Mesenchymal stem cell (in vitro differentiated cells and primary cell): Measurements from ENCODE around the gene P2RX3.

ENCODE experiments used
- DNase-seq: peaks from one replicate; pipeline ENCODE4 v3.0.0-alpha.2; 2013
- H2AFZ ChIP-seq: one replicate; pipeline ENCODE4 v1.6.1; 2013; ENCODE audit warnings: low read depth, mild to moderate bottlenecking, control low read depth, inconsistent platforms, low read length, moderate library complexity
- H2AK5ac ChIP-seq: 2 replicates; pipeline ENCODE4 v1.6.1; 2013; ENCODE audit warnings: low read length, moderate library complexity, mild to moderate bottlenecking, inconsistent platforms; ENCODE audit not compliant: severe bottlenecking
- H2BK120ac ChIP-seq: one replicate; pipeline ENCODE4 v1.6.1; 2013; ENCODE audit warnings: low read depth, mild to moderate bottlenecking, inconsistent platforms, low read length, moderate library complexity
- H2BK12ac ChIP-seq, 2 experiments: one replicate each; pipeline ENCODE4 v1.6.1; 2013; ENCODE audit warnings: inconsistent platforms in 2 of 2, low read length in 2 of 2, mild to moderate bottlenecking in 2 of 2, moderate library complexity in 2 of 2, control low read depth in 1 of 2
- H2BK15ac ChIP-seq: one replicate; pipeline ENCODE4 v1.6.1; 2013; ENCODE audit warnings: mild to moderate bottlenecking, low read depth, inconsistent platforms; ENCODE audit not compliant: poor library complexity, severe bottlenecking
- H2BK5ac ChIP-seq: 2 replicates; pipeline ENCODE4 v1.6.1; 2013; ENCODE audit warnings: low read depth, mild to moderate bottlenecking, low read length, control low read depth, inconsistent platforms; ENCODE audit not compliant: poor library complexity, severe bottlenecking
- H3K14ac ChIP-seq, 2 experiments: one replicate each; pipeline ENCODE4 v1.6.1; 2013; ENCODE audit warnings: inconsistent platforms in 2 of 2, low read length in 2 of 2, control low read depth in 1 of 2, mild to moderate bottlenecking in 1 of 2, moderate library complexity in 1 of 2
- H3K18ac ChIP-seq, 2 experiments: one replicate each; pipeline ENCODE4 v1.6.1; 2013; ENCODE audit warnings: inconsistent platforms in 2 of 2, low read length in 2 of 2, control low read depth in 1 of 2, low read depth in 1 of 2, mild to moderate bottlenecking in 1 of 2
- H3K23ac ChIP-seq, 2 experiments: one replicate each; pipeline ENCODE4 v1.6.1; 2013; ENCODE audit warnings: inconsistent platforms in 2 of 2, low read length in 2 of 2, mild to moderate bottlenecking in 2 of 2, moderate library complexity in 2 of 2, control low read depth in 1 of 2
- H3K27ac ChIP-seq: 2 replicates; pipeline ENCODE4 v1.5.1; 2013; ENCODE audit warnings: mild to moderate bottlenecking, moderate library complexity, low read length, control low read depth, inconsistent platforms; ENCODE audit not compliant: poor library complexity, severe bottlenecking
- H3K27me3 ChIP-seq, 2 experiments: 2 replicates each; pipeline versions ENCODE4 v1.6.1 to v1.7.0; 2013; ENCODE audit warnings: low read length in 2 of 2, mild to moderate bottlenecking in 2 of 2, moderate library complexity in 2 of 2, control low read depth in 1 of 2, inconsistent platforms in 1 of 2; ENCODE audit not compliant: control insufficient read depth in 1 of 2, insufficient read depth in 1 of 2
- H3K36me3 ChIP-seq, 2 experiments: 2 replicates each; pipeline versions ENCODE4 v1.6.1 to v1.7.0; 2013; ENCODE audit warnings: low read length in 2 of 2, control low read depth in 1 of 2, inconsistent platforms in 1 of 2, low read depth in 1 of 2, mild to moderate bottlenecking in 1 of 2; ENCODE audit not compliant: insufficient read depth in 2 of 2, control insufficient read depth in 1 of 2
- H3K4ac ChIP-seq, 2 experiments: one replicate each; pipeline ENCODE4 v1.6.1; 2013; ENCODE audit warnings: inconsistent platforms in 2 of 2, low read length in 2 of 2, mild to moderate bottlenecking in 2 of 2, moderate library complexity in 2 of 2, control low read depth in 1 of 2, low read depth in 1 of 2
- H3K4me1 ChIP-seq: 2 replicates; pipeline ENCODE4 v1.6.1; 2013; ENCODE audit warnings: low read depth, low read length, control low read depth; ENCODE audit not compliant: control insufficient read depth, insufficient read depth
- H3K4me2 ChIP-seq: 2 replicates; pipeline ENCODE4 v1.6.1; 2013; ENCODE audit warnings: low read length, mild to moderate bottlenecking, inconsistent platforms; ENCODE audit not compliant: poor library complexity, severe bottlenecking
- H3K4me3 ChIP-seq, 2 experiments: 2 replicates each; pipeline versions ENCODE4 v1.5.1 to v1.7.0; 2013; ENCODE audit warnings: low read length in 2 of 2, mild to moderate bottlenecking in 2 of 2, control low read depth in 1 of 2, low read depth in 1 of 2; ENCODE audit not compliant: insufficient read depth in 1 of 2
- H3K79me1 ChIP-seq: replicated peaks from 2 replicates; pipeline ENCODE4 v1.6.1; 2013; ENCODE audit warnings: mild to moderate bottlenecking, control low read depth, low read length, inconsistent platforms; ENCODE audit not compliant: poor library complexity, severe bottlenecking
- H3K9ac ChIP-seq: 2 replicates; pipeline ENCODE4 v1.7.0; 2013; ENCODE audit warnings: mild to moderate bottlenecking, low read length, moderate library complexity
- H3K9me3 ChIP-seq: 2 replicates; pipeline ENCODE4 v1.7.0; 2013; ENCODE audit warnings: mild to moderate bottlenecking, low read length; ENCODE audit not compliant: control insufficient read depth
- H4K8ac ChIP-seq: one replicate; pipeline ENCODE4 v1.6.1; 2013; ENCODE audit warnings: inconsistent platforms, mild to moderate bottlenecking, low read length, moderate library complexity
- H4K91ac ChIP-seq: one replicate; pipeline ENCODE4 v1.6.1; 2013; ENCODE audit warnings: mild to moderate bottlenecking, low read length, inconsistent platforms
- WGBS: methylation state at CpG from one replicate; pipeline ENCODE4 v1.1.7; 2013; ENCODE audit warnings: mixed read lengths; 5-methylcytosine and 5-hydroxymethylcytosine counted together

P2RX3 gene

DNA sequence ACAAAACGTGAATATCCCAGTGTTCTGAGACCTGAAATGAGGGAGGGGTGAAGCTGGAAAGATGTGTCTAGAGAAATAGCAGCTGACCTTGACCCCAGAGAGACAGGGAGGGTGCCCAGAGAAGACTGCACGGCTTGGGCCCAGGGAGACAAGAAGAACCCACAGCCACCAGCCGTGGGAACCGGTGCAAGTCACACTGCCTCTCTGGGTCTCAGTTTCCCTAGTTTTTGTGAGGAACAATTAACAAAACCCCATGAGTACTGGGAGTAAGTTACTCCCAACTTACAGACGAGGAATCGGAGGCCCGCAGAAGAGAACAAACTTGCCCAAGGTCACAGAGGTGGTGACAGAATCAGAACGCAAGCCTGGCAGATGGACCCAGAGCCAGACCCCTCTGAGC, 32.6 kb upstream of the P2RX3 start:
- Histone ChIP-seq H3K27ac (no peak overlapping the region), H3K36me3 (peaks cover 75 to 85% of the 10 kb centered on the region in 2 experiments), H3K9me3 (no peaks in the 10 kb centered on the region), H3K23ac (no peak overlapping the region), H4K8ac (no peak overlapping the region), H2BK120ac (no peak overlapping the region), H4K91ac (no peak overlapping the region), H2BK15ac (no peak overlapping the region), H3K14ac (no peak overlapping the region), H2AFZ (no peak overlapping the region), H3K9ac (peak overlapping the region; percentile 24), H3K79me1 (peaks cover 63% of the 10 kb centered on the region), H2BK5ac (no peak overlapping the region), H3K4me2 (no peak overlapping the region), H2BK12ac (no peak overlapping the region), H3K4me3 (no peak overlapping the region), H2AK5ac (peak overlapping the region; percentile 74), H3K4ac (no peak overlapping the region), H3K18ac (peak overlapping the region in 1 of 2 experiments; percentile 26), H3K27me3 (no peaks in the 10 kb centered on the region), H3K4me1 (peaks cover 49% of the 10 kb centered on the region)
- WGBS: 94% methylated on average over 8 of the region's 8 CpGs
- DNase-seq: no peak

DNA sequence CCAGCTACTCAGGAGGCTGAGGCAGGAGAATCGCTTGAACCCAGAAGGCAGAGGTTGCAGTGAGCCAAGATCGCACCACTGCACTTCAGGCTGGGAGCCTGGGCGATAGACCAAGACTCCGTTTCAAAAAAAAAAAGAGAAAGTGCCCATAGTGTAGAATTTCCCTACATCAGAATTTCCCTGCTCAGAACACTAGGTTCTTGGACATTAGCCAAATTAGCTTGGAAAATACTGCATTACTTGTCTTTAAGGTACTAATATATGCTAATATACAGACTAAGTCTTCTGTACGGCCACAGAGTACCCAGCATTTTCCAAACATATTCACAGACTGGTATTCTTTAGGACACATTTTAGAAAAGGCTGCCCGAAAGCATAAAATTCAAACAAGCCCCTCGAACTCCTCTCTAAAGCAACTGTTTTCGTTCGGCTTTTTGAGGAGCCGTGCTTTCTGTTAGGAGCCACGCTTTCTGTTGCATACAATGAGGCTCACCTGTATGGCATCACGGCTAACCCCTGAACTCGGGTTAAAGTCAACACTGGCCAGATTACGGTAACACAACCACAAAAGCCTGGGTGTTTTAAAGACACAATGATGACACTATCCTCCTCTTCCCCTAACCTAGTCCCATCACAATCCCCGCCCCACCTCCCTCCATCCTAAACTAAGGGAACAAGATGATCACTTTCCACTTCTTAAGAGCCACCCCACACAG, 31.8 kb upstream of the P2RX3 start:
- H2AK5ac ChIP-seq: no peak overlapping the region
- no peak overlapping the region for H2BK12ac ChIP-seq
- 94% methylated on average over 13 of the region's 15 CpGs for WGBS
- H4K91ac ChIP-seq: no peak overlapping the region
- no peak overlapping the region for H3K23ac ChIP-seq
- no peak overlapping the region for H3K4ac ChIP-seq
- peak overlapping the region in 1 of 2 experiments; percentile 11 for H3K4me3 ChIP-seq
- H3K9me3 ChIP-seq: no peaks in the 10 kb centered on the region
- H2AFZ ChIP-seq: no peak overlapping the region
- H3K14ac ChIP-seq: no peak overlapping the region
- H3K18ac ChIP-seq: no peak overlapping the region
- no peak overlapping the region for H2BK15ac ChIP-seq
- peaks cover 67 to 77% of the 10 kb centered on the region in 2 experiments for H3K36me3 ChIP-seq
- H3K27ac ChIP-seq: no peak overlapping the region
- H4K8ac ChIP-seq: no peak overlapping the region
- no peak for DNase-seq
- H3K27me3 ChIP-seq: no peaks in the 10 kb centered on the region
- H3K9ac ChIP-seq: no peak overlapping the region
- H3K4me2 ChIP-seq: no peak overlapping the region
- peaks cover 58% of the 10 kb centered on the region for H3K79me1 ChIP-seq
- no peak overlapping the region for H2BK120ac ChIP-seq
- H2BK5ac ChIP-seq: no peak overlapping the region
- peaks cover 53% of the 10 kb centered on the region for H3K4me1 ChIP-seq

DNA sequence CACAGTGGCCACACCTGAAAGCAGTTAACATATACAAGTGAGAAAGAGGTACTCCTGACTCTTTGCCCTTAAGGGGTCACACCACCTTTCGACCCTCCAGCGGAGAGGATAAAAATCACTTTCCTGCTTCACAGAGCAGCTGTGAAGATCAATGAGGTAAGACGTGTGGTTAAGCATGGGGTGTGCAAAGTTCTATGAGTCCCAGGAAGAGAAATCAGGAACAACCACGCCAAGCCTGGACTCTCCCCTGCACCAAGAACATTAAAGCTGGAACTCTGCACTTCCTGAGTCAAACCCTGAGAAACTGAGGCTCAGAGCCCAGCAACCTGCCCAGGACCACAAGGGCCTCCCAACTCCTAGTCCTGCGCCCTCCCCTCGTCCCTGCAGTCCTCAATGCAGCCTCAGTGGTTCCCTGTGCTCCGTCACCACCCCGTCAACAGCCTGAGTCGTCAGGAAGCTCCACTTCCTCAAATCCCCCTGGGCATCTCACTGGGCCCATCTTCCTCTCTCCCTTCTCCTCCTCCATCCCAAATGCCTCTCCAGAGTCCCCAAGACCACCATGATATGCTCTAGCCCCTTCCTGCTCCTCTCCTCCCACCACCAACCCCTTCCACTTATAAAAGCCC, 31.1 kb upstream of the P2RX3 start:
- H3K14ac ChIP-seq: peak overlapping the region in 1 of 2 experiments; percentile 81
- H2BK15ac ChIP-seq: no peak overlapping the region
- no peak overlapping the region for H3K23ac ChIP-seq
- H2AK5ac ChIP-seq: no peak overlapping the region
- H2AFZ ChIP-seq: no peak overlapping the region
- H3K18ac ChIP-seq: peak overlapping the region in 1 of 2 experiments; percentile 37
- 87% methylated on average over 9 of the region's 9 CpGs for WGBS
- peak overlapping the region; percentile 20 for H3K9ac ChIP-seq
- no peaks in the 10 kb centered on the region for H3K9me3 ChIP-seq
- H2BK5ac ChIP-seq: no peak overlapping the region
- H3K27ac ChIP-seq: peak overlapping the region; percentile 10
- H2BK120ac ChIP-seq: no peak overlapping the region
- peaks cover 58% of the 10 kb centered on the region for H3K4me1 ChIP-seq
- H3K4ac ChIP-seq: no peak overlapping the region
- H3K27me3 ChIP-seq: no peaks in the 10 kb centered on the region
- H3K4me2 ChIP-seq: no peak overlapping the region
- H3K79me1 ChIP-seq: peaks cover 51% of the 10 kb centered on the region
- no peak overlapping the region for H2BK12ac ChIP-seq
- H3K4me3 ChIP-seq: peak overlapping the region in 1 of 2 experiments; percentile 29
- peaks cover 60 to 73% of the 10 kb centered on the region in 2 experiments for H3K36me3 ChIP-seq
- H4K8ac ChIP-seq: no peak overlapping the region
- H4K91ac ChIP-seq: peak overlapping the region; percentile 18
- no peak for DNase-seq

DNA sequence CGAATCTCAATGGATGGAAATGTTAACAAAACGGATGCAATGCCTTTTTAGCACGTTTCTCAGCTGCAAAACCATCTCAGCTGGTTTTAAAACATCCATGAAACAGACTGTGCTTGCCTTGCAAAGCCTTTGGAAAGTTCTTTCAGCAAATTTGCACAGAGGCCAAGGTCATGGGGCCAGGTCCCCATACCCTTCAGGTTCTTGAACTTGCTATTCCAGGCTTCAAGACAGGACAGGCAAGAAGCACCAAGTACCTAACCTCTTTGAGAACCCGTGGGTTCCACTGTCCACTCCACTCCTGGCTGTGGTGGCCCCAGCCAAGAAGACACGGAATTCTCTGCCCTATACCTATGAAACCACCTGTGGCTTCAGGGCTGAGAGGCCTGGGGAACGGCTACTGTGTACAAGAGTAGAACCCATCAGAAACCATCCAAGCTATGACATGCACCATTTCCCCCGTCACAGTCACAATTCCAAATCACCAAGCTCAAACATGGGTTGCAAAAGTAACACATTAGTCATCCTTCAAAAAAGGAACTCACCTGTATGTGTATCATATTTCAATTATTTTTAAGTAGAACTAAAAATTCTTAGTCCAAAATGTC, 30.4 kb upstream of the P2RX3 start:
- no peak overlapping the region for H3K27ac ChIP-seq
- no peak overlapping the region for H2BK5ac ChIP-seq
- no peak overlapping the region for H3K4me2 ChIP-seq
- H2BK12ac ChIP-seq: no peak overlapping the region
- peak overlapping the region in 1 of 2 experiments; percentile 29 for H3K4me3 ChIP-seq
- H3K14ac ChIP-seq: no peak overlapping the region
- H3K23ac ChIP-seq: peak overlapping the region in 1 of 2 experiments; percentile 14
- peaks cover 60 to 73% of the 10 kb centered on the region in 2 experiments for H3K36me3 ChIP-seq
- H4K91ac ChIP-seq: no peak overlapping the region
- H2BK120ac ChIP-seq: no peak overlapping the region
- H3K18ac ChIP-seq: no peak overlapping the region
- no peak overlapping the region for H2AFZ ChIP-seq
- H3K79me1 ChIP-seq: peaks cover 49% of the 10 kb centered on the region
- H2AK5ac ChIP-seq: no peak overlapping the region
- 96% methylated on average over 7 of the region's 7 CpGs for WGBS
- H2BK15ac ChIP-seq: no peak overlapping the region
- DNase-seq: no peak
- H3K9me3 ChIP-seq: no peaks in the 10 kb centered on the region
- no peaks in the 10 kb centered on the region for H3K27me3 ChIP-seq
- peaks cover 65% of the 10 kb centered on the region for H3K4me1 ChIP-seq
- no peak overlapping the region for H3K4ac ChIP-seq
- H4K8ac ChIP-seq: no peak overlapping the region
- H3K9ac ChIP-seq: peak overlapping the region; percentile 20
